HL-60 (cell line): ENCODE measurements around the gene ALX1.

Source experiments
- CTCF ChIP-seq: IDR thresholded peaks from one replicate; pipeline ENCODE4 v1.5.1; 2011; ENCODE audit warnings: low read length, control low read depth, inconsistent platforms; ENCODE audit not compliant: insufficient read depth
- POLR2AphosphoS5 ChIP-seq: IDR thresholded peaks from 2 replicates; pipeline ENCODE4 v1.6.1; 2012; ENCODE audit warnings: low read depth

GRCh38 chr12:85283560-85283959 is 3.5 kb downstream of the ALX1 start:
- TF ChIP-seq POLR2AphosphoS5, result no peak
- TF ChIP-seq CTCF, result no peak
